GM12872 (cell line): Measurements from ENCODE around the gene BORCS6.

Experiments used
- CTCF ChIP-seq: IDR thresholded peaks from 3 replicates; pipeline ENCODE4 v1.5.1; 2011; ENCODE audit warnings: low read depth, mild to moderate bottlenecking, low read length, moderate library complexity; ENCODE audit not compliant: insufficient read depth

BORCS6 gene

GRCh38 chr17:8221663-8222379, 31.8 kb upstream of the BORCS6 start:
- TF ChIP-seq CTCF = no peak

- TF ChIP-seq CTCF = no peak
These were observed 31.0 kb upstream of the BORCS6 start for GRCh38 chr17:8220783-8221662.

- TF ChIP-seq CTCF = no peak
These were observed 22.6 kb upstream of the BORCS6 start for GRCh38 chr17:8212312-8213180.

- no peak for TF ChIP-seq CTCF
These were observed 20.9 kb upstream of the BORCS6 start for GRCh38 chr17:8210761-8211458.

- no peak for TF ChIP-seq CTCF
These were observed 20.2 kb upstream of the BORCS6 start, which contains the start of gene AURKB for GRCh38 chr17:8209907-8210760. AURKB (minus strand) TSS chr17:8210575; CDS start chr17:8210224, 351 bp downstream.

GRCh38 chr17:8206536-8206935, 16.6 kb upstream of the BORCS6 start:
- TF ChIP-seq CTCF = no peak
